Body of pancreas (tissue), 4 donors: ENCODE measurements around the gene SSRP1.

Experiments
- POLR2A ChIP-seq, 3 donors: fragments of 450-650 bp; IDR thresholded peaks; one replicate each; pipeline ENCODE4 v1.6.1; 2016; ENCODE audit warnings: antibody characterized with exemption in 3 of 3, mild to moderate bottlenecking in 2 of 3
- TF ChIP-seq, protein P1 (sequence below), 7 experiments: fragments of 450-650 bp in 4 of 7; fragments of 200-600 bp in 3 of 7; sonication (generic) in 3 of 7; IDR thresholded peaks; one replicate each; pipeline ENCODE4 v1.5.1; 2016 to 2019; ENCODE audit warnings: antibody characterized with exemption in 7 of 7

DNA sequence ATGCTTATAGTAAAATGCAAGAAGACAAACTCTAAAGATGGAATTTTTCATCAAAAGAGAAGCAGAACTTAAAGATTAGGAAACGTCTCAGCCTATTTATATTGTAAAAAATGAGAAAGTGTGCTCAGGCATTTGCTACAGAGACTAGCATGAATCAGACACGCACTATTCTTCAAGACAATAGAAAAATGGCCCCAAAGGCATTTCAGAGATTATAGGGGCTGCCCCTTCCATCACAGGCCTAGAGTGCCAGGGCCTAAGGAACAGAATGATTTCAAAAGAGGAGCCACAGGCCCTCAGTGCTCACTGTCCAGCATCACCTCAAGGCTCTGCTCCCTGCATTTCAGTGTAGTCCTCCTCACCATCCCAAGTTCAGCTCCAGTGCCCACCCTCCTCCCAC is 38.5 kb downstream of the SSRP1 start:
- TF ChIP-seq POLR2A (IDR thresholded peaks at IDR 0.05): no peak
- TF ChIP-seq, protein P1, sequence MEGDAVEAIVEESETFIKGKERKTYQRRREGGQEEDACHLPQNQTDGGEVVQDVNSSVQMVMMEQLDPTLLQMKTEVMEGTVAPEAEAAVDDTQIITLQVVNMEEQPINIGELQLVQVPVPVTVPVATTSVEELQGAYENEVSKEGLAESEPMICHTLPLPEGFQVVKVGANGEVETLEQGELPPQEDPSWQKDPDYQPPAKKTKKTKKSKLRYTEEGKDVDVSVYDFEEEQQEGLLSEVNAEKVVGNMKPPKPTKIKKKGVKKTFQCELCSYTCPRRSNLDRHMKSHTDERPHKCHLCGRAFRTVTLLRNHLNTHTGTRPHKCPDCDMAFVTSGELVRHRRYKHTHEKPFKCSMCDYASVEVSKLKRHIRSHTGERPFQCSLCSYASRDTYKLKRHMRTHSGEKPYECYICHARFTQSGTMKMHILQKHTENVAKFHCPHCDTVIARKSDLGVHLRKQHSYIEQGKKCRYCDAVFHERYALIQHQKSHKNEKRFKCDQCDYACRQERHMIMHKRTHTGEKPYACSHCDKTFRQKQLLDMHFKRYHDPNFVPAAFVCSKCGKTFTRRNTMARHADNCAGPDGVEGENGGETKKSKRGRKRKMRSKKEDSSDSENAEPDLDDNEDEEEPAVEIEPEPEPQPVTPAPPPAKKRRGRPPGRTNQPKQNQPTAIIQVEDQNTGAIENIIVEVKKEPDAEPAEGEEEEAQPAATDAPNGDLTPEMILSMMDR (IDR thresholded peaks at IDR 0.05): no peak
